Fibroblast of lung (primary cell): ENCODE data around the gene KCNQ1OT1. TPM values are rescaled to one million over a fixed set of nuclear protein-coding genes. Genes with fewer than 3 reads are reported as not detected.
A peak's percentile ranks its signal among the peaks of the same experiment; 100 is the strongest.

Experiments
- DNase-seq, 2 donors: peaks; one replicate each; pipeline versions ENCODE4 v3.0.0 to v3.0.0-alpha.2; 2010; ENCODE audit warnings: low read depth in 2 of 2
- H2AFZ ChIP-seq: 2 replicates; pipeline ENCODE4 v1.5.1; 2012; ENCODE audit warnings: low read length, control low read depth, inconsistent platforms
- H3K27ac ChIP-seq: 2 replicates; pipeline ENCODE4 v1.5.1; 2011; ENCODE audit warnings: low read length, control low read depth; ENCODE audit not compliant: insufficient read depth
- H3K27me3 ChIP-seq: 2 replicates; pipeline ENCODE4 v1.5.1; 2011; ENCODE audit warnings: mild to moderate bottlenecking, low read length; ENCODE audit not compliant: control insufficient read depth, insufficient read depth
- H3K36me3 ChIP-seq: 2 replicates; pipeline ENCODE4 v1.5.1; 2011; ENCODE audit warnings: low read length; ENCODE audit not compliant: control insufficient read depth, insufficient read depth
- H3K4me1 ChIP-seq: 2 replicates; pipeline ENCODE4 v1.5.1; 2011; ENCODE audit warnings: low read length; ENCODE audit not compliant: control insufficient read depth, insufficient read depth; ENCODE audit errors: extremely low read depth
- H3K4me2 ChIP-seq: 2 replicates; pipeline ENCODE4 v1.5.1; 2011; ENCODE audit warnings: low read length, control low read depth; ENCODE audit not compliant: insufficient read depth; ENCODE audit errors: extremely low read depth
- H3K4me3 ChIP-seq, 4 experiments: fragments of 200-600 bp in 1 of 4; sonication (generic) in 1 of 4; replicated peaks in 1 of 4; 2 replicates each; pipeline ENCODE4 v1.5.1; 2011 to 2016; ENCODE audit warnings: low read length in 4 of 4, low read depth in 3 of 4, mild to moderate bottlenecking in 3 of 4, control low read depth in 2 of 4, inconsistent platforms in 1 of 4, mixed read lengths in 1 of 4; ENCODE audit not compliant: insufficient read depth in 1 of 4; ENCODE audit errors: control extremely low read depth in 1 of 4
- H3K79me2 ChIP-seq: 2 replicates; pipeline ENCODE4 v1.5.1; 2012; ENCODE audit warnings: mild to moderate bottlenecking, low read length, inconsistent platforms; ENCODE audit not compliant: control insufficient read depth, insufficient read depth
- H3K9ac ChIP-seq: 2 replicates; pipeline ENCODE4 v1.5.1; 2011; ENCODE audit warnings: mild to moderate bottlenecking, low read length, control low read depth; ENCODE audit not compliant: insufficient read depth
- H3K9me3 ChIP-seq: 2 replicates; pipeline ENCODE4 v1.5.1; 2012; ENCODE audit warnings: low read depth, low read length; ENCODE audit not compliant: control insufficient read depth, insufficient read depth
- H4K20me1 ChIP-seq: 2 replicates; pipeline ENCODE4 v1.5.1; 2011; ENCODE audit warnings: low read length; ENCODE audit not compliant: control insufficient read depth, insufficient read depth; ENCODE audit errors: extremely low read depth
- EZH2 ChIP-seq: IDR thresholded peaks from 2 replicates; pipeline ENCODE4 v1.5.1; 2012; ENCODE audit warnings: low read length, control low read depth, mild to moderate bottlenecking; ENCODE audit errors: missing control alignments
- polyA plus RNA-seq, 2 donors: library from polyadenylated mRNA; depleted of rRNA in 1 of 2; stranded (reverse) in 1 of 2; unstranded in 1 of 2; fragments of >200 nt; gene quantifications; 2 replicates each; pipeline ENCODE4 v1.2.1, GENCODE V29; 2011 to 2012; ENCODE audit warnings: missing spikeins in 1 of 2
- total RNA-seq: library from RNA; depleted of rRNA; stranded (reverse); fragments of >200 nt; gene quantifications from 2 replicates; pipeline ENCODE4 v1.2.1, GENCODE V29; 2014
- TF ChIP-seq, protein P1 (sequence below), 2 donors: IDR thresholded peaks in 1 of 2; conservative IDR thresholded peaks in 1 of 2; 1 replicate in 1 of 2; 2 replicates in 1 of 2; pipeline ENCODE4 v1.5.1; 2011 to 2012; ENCODE audit warnings: low read length in 2 of 2, control low read depth in 1 of 2, inconsistent platforms in 1 of 2, low read depth in 1 of 2, mild to moderate bottlenecking in 1 of 2

The KCNQ1OT1 gene
- total and polyA plus RNA-seq, 2 donors (not counting 1 experiment from before 2014, with no cell fraction given), result 0.11 to 1.8 TPM

DNA sequence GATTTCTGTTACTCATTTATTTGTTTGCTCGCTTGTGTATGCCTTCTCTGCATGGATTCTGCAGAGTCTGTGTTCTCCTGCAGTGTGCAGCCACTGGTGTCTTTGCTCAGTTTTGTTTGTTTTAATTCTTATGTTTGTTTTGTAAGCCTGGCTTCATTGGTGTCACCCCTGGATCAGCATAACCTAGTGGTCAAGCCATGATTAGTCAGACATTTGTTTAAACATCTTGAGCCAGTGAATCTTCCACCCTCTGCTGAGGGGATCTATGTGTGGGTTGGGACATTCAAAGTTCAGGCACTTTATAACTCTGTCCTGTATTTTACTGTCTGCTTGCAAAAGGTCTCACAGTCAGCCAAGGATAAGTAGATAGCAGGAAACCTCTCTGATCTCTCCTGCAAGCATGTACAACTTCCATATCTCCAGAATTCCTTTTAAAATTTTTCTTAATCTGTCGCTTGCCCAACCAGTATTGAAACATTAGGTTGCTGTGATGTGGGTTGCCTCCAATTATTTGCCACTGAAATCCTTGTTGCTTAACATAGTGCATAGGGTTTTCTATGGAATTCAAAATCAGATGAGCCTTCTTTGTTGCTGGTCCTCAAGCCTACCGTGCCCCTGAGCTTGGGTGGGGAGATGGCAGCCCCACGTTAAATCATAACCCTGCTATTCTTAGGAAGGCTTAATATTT is 86.8 kb downstream of the KCNQ1OT1 start:
- peak in 1 of 2 donors; percentile 19 for DNase-seq
- no peaks in the 10 kb centered on the region for H3K36me3 ChIP-seq
- H2AFZ ChIP-seq, result no peak overlapping the region

DNA sequence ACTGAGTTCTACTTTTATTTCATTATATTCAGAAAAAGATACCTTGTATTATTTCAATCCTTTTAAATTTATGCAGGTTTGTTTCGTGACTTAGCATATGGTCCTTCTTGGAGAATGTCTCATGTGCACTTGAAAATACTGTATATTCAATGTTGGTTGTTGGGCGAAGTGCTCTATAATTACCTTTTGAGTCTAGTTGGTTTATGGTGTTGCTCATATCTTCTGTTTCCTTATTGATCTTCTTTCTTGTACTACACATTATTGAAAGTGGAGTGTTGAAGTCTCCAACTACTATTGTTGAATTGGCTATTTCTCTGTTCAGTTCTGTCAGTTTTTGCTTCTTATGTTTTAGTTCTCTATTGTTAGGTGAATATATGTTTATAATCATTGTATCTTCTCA is 90.4 kb downstream of the KCNQ1OT1 start:
- TF ChIP-seq, protein P1, sequence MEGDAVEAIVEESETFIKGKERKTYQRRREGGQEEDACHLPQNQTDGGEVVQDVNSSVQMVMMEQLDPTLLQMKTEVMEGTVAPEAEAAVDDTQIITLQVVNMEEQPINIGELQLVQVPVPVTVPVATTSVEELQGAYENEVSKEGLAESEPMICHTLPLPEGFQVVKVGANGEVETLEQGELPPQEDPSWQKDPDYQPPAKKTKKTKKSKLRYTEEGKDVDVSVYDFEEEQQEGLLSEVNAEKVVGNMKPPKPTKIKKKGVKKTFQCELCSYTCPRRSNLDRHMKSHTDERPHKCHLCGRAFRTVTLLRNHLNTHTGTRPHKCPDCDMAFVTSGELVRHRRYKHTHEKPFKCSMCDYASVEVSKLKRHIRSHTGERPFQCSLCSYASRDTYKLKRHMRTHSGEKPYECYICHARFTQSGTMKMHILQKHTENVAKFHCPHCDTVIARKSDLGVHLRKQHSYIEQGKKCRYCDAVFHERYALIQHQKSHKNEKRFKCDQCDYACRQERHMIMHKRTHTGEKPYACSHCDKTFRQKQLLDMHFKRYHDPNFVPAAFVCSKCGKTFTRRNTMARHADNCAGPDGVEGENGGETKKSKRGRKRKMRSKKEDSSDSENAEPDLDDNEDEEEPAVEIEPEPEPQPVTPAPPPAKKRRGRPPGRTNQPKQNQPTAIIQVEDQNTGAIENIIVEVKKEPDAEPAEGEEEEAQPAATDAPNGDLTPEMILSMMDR (conservative IDR thresholded peaks at IDR 0.05 in 1 of 2, IDR thresholded peaks at IDR 0.05 in 1 of 2; ENCODE audit: low read depth in 1 of 2, low read length in 2 of 2), result no peak
- no peak for TF ChIP-seq EZH2
- DNase-seq, result no peak

More for the DNA sequence above, 86.8 kb downstream of the KCNQ1OT1 start:
- no peaks in the 10 kb centered on the region for H3K27me3 ChIP-seq
- H3K27ac ChIP-seq, result no peak overlapping the region
- no peak overlapping the region for H3K4me3 ChIP-seq
- H3K4me1 ChIP-seq, result no peaks in the 10 kb centered on the region
- no peaks in the 10 kb centered on the region for H4K20me1 ChIP-seq
- no peak overlapping the region for H3K9ac ChIP-seq
- TF ChIP-seq EZH2, result no peak
- TF ChIP-seq, protein P1 (conservative IDR thresholded peaks at IDR 0.05 in 1 of 2, IDR thresholded peaks at IDR 0.05 in 1 of 2; ENCODE audit: low read depth in 1 of 2, low read length in 2 of 2), result no peak
- H3K4me2 ChIP-seq, result no peak overlapping the region
- H3K9me3 ChIP-seq, result no peaks in the 10 kb centered on the region
- no peaks in the 10 kb centered on the region for H3K79me2 ChIP-seq

DNA sequence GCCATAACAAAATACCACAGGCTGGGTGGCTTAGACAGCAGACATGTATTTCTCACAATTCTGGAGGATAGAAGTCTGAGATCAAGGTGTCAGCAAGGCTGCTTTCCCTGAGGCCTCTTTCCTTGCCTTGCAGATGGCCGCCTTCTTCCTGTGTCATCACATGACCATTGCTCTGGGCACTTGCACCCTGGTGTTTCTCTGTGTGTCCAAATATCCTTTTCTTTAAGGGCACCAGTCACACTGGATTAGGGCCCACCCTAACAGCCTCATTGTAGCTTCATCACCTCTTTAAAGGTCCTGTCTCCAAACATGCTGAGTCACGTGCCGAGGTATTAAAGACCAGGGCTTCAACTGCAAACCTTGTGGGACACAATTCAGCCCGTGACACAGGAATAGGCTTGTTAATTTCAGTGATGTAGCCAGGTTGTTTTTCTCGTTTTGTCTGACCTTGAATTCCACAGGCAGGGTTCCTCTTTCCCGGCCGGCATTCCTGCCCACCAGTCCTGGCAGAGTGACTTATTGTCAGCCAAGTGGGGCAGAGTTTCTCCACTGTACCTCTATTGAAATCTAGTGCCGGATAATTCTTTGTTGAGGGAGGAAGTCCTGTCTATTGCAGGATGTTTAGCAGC is 100.1 kb downstream of the KCNQ1OT1 start:
- Histone ChIP-seq H3K4me3 (no peak overlapping the region), H2AFZ (no peak overlapping the region), H3K79me2 (no peaks in the 10 kb centered on the region), H4K20me1 (no peaks in the 10 kb centered on the region), H3K36me3 (no peaks in the 10 kb centered on the region), H3K4me1 (no peaks in the 10 kb centered on the region), H3K4me2 (no peak overlapping the region), H3K9ac (no peak overlapping the region), H3K27me3 (no peaks in the 10 kb centered on the region), H3K27ac (no peak overlapping the region), H3K9me3 (no peaks in the 10 kb centered on the region)
- DNase-seq, result no peak
- TF ChIP-seq EZH2, result no peak
- TF ChIP-seq, protein P1 (conservative IDR thresholded peaks at IDR 0.05 in 1 of 2, IDR thresholded peaks at IDR 0.05 in 1 of 2; ENCODE audit: low read depth in 1 of 2, low read length in 2 of 2), result no peak

More for the DNA sequence above, 90.4 kb downstream of the KCNQ1OT1 start:
- Histone ChIP-seq H3K4me1 (no peaks in the 10 kb centered on the region), H2AFZ (no peak overlapping the region), H3K4me2 (no peak overlapping the region), H3K27me3 (no peaks in the 10 kb centered on the region), H3K9ac (no peak overlapping the region), H4K20me1 (no peaks in the 10 kb centered on the region), H3K79me2 (no peaks in the 10 kb centered on the region), H3K4me3 (no peak overlapping the region), H3K9me3 (no peaks in the 10 kb centered on the region), H3K36me3 (no peaks in the 10 kb centered on the region), H3K27ac (no peak overlapping the region)
